DND-41 (cell line): ENCODE data around the gene SLBP.

Experiments used
- EZH2 ChIP-seq: IDR thresholded peaks from 3 replicates; pipeline ENCODE4 v1.6.1; 2012; ENCODE audit warnings: borderline replicate concordance, low read depth, mild to moderate bottlenecking, moderate library complexity, low read length, inconsistent platforms; ENCODE audit not compliant: severe bottlenecking
- TF ChIP-seq, protein P1 (sequence below): IDR thresholded peaks from 2 replicates; pipeline ENCODE4 v1.5.1; 2012; ENCODE audit warnings: borderline replicate concordance, low read length, moderate library complexity, mild to moderate bottlenecking; ENCODE audit not compliant: poor library complexity, severe bottlenecking; ENCODE audit errors: extremely low read depth

DNA sequence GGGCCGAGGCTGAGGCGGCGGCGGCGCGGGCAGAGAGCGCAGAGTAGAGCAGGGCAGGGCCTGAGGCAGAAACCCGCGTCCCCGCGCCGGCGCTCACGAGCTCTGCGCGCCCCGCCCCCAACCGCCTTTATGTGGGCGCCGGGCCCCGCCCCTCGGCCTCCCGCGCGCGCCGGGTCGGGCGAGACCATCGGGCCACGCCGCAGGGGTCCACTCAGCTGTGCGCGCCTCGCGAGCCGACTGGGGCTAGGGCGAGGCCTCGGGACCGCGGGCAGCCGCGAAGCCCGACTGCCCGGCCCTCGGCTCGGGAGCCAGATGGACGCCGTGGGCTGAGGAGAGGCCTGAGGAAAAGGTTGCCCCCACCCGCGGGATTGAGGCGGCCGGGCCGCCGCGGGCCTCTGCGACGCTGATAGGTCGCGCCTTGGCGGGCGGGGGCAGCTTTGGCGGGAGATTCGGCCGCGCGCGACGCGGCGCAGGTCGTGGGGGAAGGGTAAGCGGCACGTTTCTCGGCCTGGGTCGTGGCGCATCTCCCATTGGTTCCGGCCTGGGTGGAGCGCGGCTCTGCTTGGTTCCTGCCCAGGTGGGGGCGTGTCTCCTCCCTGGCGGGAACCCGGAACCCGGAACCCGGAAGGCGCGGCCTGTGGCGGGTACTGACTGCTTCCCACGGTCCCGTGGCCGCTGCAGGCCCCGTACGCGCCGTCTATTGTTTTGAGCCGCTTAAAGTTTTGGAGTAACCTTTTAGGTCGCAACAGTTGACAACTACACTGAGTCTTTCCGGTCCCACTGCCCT is at the start of gene SLBP:
- TF ChIP-seq, protein P1, sequence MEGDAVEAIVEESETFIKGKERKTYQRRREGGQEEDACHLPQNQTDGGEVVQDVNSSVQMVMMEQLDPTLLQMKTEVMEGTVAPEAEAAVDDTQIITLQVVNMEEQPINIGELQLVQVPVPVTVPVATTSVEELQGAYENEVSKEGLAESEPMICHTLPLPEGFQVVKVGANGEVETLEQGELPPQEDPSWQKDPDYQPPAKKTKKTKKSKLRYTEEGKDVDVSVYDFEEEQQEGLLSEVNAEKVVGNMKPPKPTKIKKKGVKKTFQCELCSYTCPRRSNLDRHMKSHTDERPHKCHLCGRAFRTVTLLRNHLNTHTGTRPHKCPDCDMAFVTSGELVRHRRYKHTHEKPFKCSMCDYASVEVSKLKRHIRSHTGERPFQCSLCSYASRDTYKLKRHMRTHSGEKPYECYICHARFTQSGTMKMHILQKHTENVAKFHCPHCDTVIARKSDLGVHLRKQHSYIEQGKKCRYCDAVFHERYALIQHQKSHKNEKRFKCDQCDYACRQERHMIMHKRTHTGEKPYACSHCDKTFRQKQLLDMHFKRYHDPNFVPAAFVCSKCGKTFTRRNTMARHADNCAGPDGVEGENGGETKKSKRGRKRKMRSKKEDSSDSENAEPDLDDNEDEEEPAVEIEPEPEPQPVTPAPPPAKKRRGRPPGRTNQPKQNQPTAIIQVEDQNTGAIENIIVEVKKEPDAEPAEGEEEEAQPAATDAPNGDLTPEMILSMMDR: no peak
- TF ChIP-seq EZH2: no peak
